Globus pallidus (tissue), 1 donor: ENCODE data around the gene MYL7.

ENCODE experiments used
- DNase-seq: peaks from one replicate; pipeline ENCODE4 v3.0.0-alpha.2; 2015; ENCODE audit warnings: low spot score

MYL7 gene

DNA sequence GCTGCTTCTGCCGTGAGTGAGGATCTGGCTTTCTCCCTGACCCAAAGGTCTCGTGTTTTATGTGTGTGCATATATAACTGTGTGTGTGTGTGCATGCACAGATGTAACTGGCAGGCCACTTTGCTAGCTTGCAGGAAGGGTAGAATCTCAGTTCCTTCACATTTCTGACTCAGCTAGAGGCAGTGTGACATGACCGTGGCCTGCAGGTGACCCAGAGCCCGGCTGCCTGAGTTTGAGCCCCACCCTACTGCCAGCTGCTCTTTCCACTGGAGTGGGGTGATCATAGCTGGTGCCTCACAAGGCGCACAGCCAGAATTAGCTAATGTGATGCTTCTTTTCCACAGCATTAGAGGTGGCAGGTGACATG, 9.3 kb upstream of the MYL7 start:
- no peak for DNase-seq

GRCh38 chr7:44149571-44150465, 8.7 kb upstream of the MYL7 start:
- DNase-seq, result no peak

GRCh38 chr7:44148961-44149536, 7.9 kb upstream of the MYL7 start:
- DNase-seq, result no peak

DNA sequence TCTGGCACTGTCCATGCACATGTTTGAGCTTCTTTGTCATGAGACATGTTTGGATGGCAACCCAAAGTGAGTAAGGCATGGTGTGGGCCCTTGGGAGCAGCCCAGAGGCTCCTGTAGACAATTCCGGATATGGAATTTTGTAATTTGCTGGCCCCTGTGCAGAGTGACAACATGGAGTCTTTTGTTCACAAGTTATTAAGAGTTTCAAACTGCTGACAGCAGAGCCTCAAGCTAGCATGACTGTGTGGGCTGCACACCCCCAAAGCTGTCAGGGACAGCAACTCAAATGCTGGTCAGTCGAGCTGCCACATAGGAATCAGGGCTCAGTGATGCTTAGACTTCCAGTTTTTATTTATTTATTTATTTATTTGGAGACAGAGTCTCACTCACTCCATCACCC, 7.0 kb upstream of the MYL7 start:
- no peak for DNase-seq

DNA sequence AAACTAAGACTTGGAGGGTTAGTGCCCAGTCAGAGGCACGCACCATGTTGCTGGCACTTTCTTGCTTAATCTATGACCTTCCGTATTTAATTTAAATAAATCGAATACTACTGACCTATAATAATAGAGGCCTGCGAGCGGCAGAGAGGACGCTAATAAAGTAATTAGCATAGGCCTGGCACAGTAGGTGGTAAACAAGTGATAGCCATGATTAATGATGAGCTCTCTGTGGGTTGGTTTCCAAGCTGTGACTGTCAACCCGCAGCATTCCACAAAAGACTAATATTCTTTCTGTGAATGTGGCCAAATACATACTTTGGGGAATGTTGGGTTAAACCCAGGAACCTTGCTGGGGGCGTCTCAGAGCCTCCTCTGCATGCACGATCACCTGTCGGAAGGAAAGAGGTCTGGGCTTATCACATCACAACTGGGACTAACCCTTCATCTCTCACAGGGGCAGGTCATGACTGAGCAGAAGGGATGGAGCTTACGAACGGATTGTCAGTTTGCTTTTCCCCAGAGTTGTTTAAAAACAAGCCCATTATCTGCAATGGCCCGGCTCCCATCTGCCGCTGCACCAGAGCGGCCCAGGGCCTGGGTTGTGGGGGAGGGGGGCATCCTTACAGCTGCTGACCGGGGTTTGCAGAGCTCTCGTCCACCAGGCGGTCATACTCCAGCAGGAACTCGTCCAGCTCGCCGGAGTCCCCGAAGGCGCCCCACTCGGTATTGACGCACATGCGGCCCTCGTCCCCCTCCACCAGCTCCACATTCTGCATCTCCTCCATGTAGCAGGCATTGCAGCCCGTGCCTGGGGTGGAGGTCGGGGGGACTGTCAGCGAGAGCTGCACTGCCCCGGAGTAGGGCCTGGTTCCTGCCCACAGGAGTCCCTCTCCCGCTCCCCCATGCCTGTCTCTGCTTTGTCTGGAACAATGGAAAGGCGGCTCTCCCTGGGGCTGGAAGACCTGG, 6.2 kb upstream of the MYL7 start:
- peak; percentile 38 for DNase-seq

GRCh38 chr7:44145969-44146911, 5.1 kb upstream of the MYL7 start:
- peak; percentile 73 for DNase-seq

- DNase-seq, result no peak
Observed at GRCh38 chr7:44145479-44145968, 4.4 kb upstream of the MYL7 start.

GRCh38 chr7:44144968-44145478, 3.9 kb upstream of the MYL7 start:
- DNase-seq, result no peak

- DNase-seq, result no peak
Observed at GRCh38 chr7:44144426-44144967, 3.4 kb upstream of the MYL7 start.

DNA sequence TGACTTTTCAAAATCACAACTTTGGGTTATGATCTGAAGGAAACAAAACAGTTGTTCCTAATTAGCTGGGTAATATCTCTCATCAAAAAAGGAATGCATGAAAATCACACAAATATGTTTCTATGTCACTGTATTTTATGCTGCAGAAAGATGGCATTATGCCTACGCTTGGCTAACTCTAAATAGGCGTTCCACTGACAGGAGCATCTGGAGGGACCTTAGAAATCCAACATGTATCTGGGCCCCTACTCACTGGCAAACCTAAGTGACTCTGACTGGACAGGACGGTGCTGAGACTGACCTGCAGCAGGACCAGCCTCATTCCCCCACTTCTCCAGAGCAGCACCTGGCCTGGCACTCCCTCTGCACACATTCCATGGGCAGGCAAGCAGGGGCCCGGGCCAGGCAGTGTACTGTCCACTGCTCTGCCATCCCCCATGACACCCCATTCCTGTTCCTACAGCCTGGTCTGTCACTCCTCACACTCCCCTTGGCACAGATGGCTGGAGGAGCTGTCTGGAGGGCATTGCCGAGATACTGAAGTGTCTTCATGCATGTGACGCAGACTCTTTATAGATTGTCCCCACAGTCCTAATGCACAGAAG, 2.6 kb upstream of the MYL7 start:
- no peak for DNase-seq

GRCh38 chr7:44142028-44142427, 896 bp upstream of the MYL7 start:
- DNase-seq, result no peak

GRCh38 chr7:44140341-44140740, 791 bp downstream of the MYL7 start:
- DNase-seq, result no peak

DNA sequence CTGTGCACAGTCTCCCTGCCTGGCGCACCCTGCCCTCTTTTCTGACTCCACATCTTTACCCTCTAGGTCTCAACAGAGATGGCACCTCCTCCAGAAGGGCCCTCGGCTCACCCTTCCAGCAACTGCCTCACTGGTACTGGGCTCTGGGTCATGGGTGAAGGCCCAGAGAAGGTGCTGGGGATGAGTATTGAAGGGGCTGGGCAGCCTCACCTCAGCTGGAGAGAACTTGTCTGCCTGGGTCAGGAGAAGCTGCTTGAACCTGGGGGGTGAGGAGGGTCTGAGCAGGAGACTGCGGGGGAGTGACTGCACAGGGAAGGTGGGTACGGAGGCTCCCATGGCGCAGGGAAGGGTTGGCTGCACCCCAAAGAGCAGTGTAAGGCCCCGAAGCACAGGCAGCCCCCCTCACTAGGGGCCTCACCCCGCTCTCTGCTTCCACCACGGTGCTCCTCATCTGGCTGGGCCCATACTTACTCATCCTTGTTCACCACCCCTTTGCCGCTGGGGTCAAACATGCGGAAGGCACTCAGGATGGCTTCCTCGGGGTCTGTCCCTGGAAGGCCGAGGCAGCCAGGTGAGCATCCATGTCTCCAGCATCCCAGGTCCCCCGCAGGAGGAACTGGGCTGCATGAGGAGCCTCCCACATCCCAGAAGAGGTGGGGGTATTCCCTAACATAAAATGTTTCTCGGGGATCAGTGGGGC, 1.7 kb downstream of the MYL7 start:
- no peak for DNase-seq

DNA sequence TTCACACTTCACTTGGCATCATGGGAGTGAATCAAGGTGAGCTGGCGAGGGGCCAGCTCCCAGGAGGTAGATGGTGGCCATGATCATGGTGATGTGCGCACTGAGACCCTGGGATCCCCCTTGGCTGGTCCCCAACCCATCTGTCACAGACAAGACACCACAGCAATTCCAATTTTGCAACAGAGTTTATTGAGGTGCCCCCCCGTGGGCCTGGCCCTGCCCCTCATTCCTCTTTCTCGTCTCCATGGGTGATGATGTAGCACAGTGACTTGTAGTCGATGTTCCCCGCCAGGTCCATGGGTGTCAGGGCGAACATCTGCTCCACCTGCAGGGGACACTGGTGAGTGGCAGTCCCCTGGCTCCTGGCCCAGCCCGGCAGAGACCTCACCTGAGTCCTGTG, 2.4 kb downstream of the MYL7 start:
- DNase-seq, result no peak

DNA sequence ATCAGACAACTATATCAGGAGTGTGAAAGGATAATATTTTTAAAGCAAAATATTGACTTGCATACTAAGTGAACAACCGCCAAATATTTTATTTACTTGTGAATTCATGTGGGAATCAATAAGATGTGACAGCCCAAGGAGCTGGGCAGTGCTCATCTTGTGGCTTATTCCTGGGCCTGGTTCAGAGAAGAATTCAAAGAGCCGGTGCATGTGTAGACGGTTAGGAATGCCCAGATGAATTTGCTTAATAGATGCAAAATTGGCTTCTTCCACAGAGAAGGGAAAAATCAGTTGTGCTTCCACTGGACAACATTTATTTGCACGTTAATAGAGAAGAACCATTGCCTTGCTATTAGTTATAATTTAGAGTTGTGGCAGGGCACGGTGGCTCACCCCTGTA, 4.4 kb downstream of the MYL7 start:
- DNase-seq, result no peak

DNA sequence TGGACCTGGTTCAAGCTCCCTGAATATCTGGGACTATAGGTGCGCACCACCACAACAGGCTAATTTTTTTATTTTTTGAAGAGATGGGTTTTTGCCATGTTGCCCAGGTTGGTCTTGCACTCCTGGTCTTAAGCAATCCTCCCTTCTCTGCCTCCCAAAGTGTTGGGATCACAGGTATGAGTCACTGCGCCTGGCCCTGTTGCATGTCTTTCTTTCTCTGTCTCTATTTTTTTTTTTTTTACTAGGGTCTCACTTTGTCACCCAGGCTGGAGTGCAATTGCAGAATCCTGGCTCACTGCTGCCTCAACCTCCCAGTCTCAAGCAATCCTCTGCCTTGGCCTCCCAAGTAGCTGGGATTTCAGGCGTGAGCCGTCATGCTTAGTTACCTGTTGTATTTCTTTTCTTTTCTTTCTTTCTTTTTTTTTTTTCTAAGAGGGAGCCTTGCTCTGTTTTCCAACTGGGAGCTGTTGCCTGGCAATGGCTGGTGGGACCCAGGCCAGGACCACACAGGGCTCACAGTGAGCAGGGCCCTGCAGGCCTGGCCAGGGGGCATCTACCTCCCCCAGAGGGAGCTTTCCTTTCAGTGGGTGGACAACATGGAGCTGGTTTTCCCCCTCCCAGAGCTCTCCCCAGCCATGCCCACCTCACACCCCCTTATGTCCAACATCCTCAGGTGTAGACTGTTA, 6.0 kb downstream of the MYL7 start:
- DNase-seq, result no peak

DNA sequence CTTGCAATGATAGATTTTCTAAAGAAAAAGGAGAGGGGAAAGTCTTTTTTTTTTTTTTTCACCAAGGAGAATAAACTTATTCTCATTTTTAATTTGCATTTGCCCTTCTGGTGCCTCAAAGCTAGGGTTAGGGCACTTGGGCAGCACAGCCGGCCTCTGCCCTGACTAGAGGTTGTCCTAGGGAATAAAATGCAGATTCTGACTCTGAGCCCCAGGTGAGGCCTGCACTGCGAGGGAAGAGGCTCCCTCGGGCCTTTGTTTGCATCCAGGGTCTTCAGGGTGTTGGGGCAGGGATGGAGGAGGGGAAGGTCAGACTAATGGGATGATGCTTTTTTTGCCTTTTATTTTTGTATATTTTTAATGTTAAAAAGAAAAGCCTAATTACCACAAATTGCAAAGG, 7.8 kb downstream of the MYL7 start:
- DNase-seq, result no peak

DNA sequence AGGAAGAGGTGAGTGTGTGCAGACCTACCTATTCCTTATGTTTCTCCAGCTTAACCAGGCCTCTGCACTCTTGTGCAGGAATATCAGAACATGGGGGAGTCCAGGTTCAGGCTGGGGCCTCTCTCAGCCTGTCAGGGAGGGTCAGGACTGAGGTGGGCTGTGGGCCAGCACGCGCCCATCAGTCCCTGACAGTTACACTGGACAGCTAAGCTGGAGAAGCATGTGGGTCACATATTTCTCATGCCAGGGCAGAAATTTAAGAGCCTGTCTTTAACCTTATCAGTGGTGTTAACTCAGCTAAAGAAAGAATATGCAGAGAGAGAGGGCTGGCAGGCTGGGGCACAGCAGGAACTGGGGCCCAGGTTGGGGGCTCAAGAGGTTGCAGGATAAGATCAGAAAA, 9.1 kb downstream of the MYL7 start:
- no peak for DNase-seq
